ENCODE results near the gene SCGB1A1.

The SCGB1A1 gene

DNA sequence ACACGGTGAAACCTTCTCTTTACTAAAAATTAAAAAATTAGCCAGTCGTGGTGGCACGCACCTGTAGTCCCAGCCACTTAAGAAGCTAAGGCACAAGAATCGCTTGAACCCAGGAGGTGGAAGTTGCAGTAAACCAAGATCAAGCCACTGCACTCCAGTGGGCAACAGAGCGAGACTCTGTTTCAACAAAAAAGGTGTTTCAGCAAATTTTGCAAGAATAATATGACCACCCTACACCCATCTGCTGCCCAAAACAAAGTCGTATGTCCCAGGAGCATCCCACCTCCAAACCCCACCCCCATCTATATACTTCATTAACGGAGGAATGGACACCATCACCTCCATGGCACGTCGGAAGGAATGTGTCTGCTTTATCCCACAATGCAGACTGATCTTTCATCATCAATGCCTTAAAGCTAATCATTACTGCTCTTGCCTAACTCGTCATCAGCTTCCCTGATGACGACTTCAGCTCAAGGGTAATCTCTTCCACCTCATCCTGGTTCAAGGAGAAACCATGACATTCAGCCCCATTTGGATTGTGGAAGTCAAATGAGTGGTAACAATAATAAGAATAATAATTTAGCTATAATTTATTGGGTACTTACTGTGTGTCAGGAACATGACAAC lies 34.1 kb downstream of the SCGB1A1 start:
- TF ChIP-seq POLR2AphosphoS5 (IDR thresholded peaks at IDR 0.05; ENCODE audit: low read depth) (no peak), GABPA (IDR thresholded peaks at IDR 0.05; ENCODE audit: low read depth) (no peak), REST (IDR thresholded peaks at IDR 0.05; ENCODE audit: insufficient replicate concordance, low read depth) (no peak), SPI1 (IDR thresholded peaks at IDR 0.05; ENCODE audit: borderline replicate concordance, low read depth) (no peak)
- TF ChIP-seq, protein P1, sequence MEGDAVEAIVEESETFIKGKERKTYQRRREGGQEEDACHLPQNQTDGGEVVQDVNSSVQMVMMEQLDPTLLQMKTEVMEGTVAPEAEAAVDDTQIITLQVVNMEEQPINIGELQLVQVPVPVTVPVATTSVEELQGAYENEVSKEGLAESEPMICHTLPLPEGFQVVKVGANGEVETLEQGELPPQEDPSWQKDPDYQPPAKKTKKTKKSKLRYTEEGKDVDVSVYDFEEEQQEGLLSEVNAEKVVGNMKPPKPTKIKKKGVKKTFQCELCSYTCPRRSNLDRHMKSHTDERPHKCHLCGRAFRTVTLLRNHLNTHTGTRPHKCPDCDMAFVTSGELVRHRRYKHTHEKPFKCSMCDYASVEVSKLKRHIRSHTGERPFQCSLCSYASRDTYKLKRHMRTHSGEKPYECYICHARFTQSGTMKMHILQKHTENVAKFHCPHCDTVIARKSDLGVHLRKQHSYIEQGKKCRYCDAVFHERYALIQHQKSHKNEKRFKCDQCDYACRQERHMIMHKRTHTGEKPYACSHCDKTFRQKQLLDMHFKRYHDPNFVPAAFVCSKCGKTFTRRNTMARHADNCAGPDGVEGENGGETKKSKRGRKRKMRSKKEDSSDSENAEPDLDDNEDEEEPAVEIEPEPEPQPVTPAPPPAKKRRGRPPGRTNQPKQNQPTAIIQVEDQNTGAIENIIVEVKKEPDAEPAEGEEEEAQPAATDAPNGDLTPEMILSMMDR (IDR thresholded peaks at IDR 0.05; ENCODE audit: insufficient read depth, low read length): no peak
- Histone ChIP-seq H3K4me3 (replicated peaks; ENCODE audit: insufficient read depth, low read length) (no peak overlapping the region), H3K27me3 (ENCODE audit: insufficient read depth, poor library complexity, severe bottlenecking) (no peaks in the 10 kb centered on the region), H3K27ac (replicated peaks) (no peak overlapping the region)
- no peak for DNase-seq (ENCODE audit: low read depth in 1 of 2, low spot score in 1 of 2)

DNA sequence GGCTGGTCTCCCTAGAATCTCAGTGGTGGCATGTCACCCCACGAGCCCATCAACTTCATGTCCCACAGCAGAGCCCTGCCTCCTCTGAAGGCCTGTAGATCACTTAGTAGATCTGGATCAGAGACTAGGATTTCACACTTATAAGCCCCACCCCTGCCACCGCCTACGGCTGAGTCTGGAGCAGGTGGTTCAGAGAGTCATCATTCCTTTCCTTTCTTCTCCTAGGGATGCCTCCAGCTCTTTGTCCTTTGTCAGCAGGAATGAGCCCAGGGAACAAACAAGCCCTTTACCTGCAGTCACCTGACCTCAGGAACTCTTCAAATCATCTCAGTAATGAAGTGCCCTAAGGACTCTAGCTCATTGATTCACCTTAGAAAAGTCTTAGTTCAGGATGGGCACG lies 37.8 kb downstream of the SCGB1A1 start:
- TF ChIP-seq REST (IDR thresholded peaks at IDR 0.05; ENCODE audit: insufficient replicate concordance, low read depth) (no peak), POLR2AphosphoS5 (IDR thresholded peaks at IDR 0.05; ENCODE audit: low read depth) (no peak), GABPA (IDR thresholded peaks at IDR 0.05; ENCODE audit: low read depth) (no peak), SPI1 (IDR thresholded peaks at IDR 0.05; ENCODE audit: borderline replicate concordance, low read depth) (no peak)
- TF ChIP-seq, protein P1 (IDR thresholded peaks at IDR 0.05; ENCODE audit: insufficient read depth, low read length): no peak
- Histone ChIP-seq H3K4me3 (replicated peaks; ENCODE audit: insufficient read depth, low read length) (no peak overlapping the region), H3K27ac (replicated peaks) (no peak overlapping the region), H3K27me3 (ENCODE audit: insufficient read depth, poor library complexity, severe bottlenecking) (no peaks in the 10 kb centered on the region)
- DNase-seq (ENCODE audit: low read depth in 1 of 2, low spot score in 1 of 2): no peak

DNA sequence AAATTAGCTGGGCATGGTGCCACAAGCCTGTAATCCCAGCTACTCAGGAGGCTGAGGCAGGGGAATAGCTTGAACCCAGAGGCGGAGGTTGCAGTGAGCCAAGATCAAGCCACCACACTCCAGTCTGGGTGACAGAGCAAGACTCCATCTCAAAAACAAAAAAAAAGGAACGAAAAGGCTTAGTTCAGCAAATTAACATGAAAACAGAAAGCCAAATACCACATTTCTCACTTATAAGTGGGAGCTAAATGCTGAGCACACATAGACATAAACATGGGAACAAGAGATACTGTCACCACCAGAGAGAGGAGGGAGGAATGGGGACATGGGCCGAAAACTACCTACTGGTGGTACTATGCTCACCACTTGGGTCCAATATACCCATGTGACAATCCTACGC lies 38.6 kb downstream of the SCGB1A1 start:
- Histone ChIP-seq H3K27me3 (ENCODE audit: insufficient read depth, poor library complexity, severe bottlenecking) (no peaks in the 10 kb centered on the region), H3K27ac (replicated peaks) (no peak overlapping the region), H3K4me3 (replicated peaks; ENCODE audit: insufficient read depth, low read length) (no peak overlapping the region)
- DNase-seq (ENCODE audit: low read depth in 1 of 2, low spot score in 1 of 2): no peak
- no peak for TF ChIP-seq REST (IDR thresholded peaks at IDR 0.05; ENCODE audit: insufficient replicate concordance, low read depth)
- no peak for TF ChIP-seq GABPA (IDR thresholded peaks at IDR 0.05; ENCODE audit: low read depth)
- TF ChIP-seq POLR2AphosphoS5 (IDR thresholded peaks at IDR 0.05; ENCODE audit: low read depth): no peak
- TF ChIP-seq, protein P1 (IDR thresholded peaks at IDR 0.05; ENCODE audit: insufficient read depth, low read length): no peak
- TF ChIP-seq SPI1 (IDR thresholded peaks at IDR 0.05; ENCODE audit: borderline replicate concordance, low read depth): no peak
